SKM-1 (cell line): ENCODE data around the gene TPO.
"Not testable (repeated sequence)": the region's sequence is repeated elsewhere in the genome, so short reads cannot be mapped to it uniquely, and the experiment has no call there.

Experiments used
- DNase-seq: peaks from one replicate; lab custom pipeline; 2025; ENCODE audit not compliant: unreplicated experiment; lab: John Stamatoyannopoulos, UW

TPO gene

DNA sequence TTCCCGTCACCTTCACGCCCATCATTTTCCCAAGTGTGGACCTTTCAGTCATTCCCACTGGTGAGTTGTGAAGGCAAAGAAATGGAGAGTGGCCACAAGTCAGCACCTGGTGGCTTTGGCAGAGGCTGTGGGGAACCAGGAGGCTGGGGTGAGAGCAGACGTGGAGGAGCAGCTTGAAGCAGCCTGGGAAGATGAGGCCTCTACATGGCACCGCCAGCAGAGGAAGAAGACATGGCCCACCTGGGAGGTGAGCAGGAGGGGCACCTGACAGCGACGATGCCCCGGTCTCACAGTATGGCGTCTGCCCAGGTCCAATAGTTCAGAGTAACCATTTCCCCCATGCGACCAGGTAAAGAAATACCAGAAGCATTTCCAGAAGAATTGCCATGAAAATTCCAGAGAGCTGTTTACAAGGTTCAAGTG, 69.0 kb downstream of the TPO start:
- no peak for DNase-seq

DNA sequence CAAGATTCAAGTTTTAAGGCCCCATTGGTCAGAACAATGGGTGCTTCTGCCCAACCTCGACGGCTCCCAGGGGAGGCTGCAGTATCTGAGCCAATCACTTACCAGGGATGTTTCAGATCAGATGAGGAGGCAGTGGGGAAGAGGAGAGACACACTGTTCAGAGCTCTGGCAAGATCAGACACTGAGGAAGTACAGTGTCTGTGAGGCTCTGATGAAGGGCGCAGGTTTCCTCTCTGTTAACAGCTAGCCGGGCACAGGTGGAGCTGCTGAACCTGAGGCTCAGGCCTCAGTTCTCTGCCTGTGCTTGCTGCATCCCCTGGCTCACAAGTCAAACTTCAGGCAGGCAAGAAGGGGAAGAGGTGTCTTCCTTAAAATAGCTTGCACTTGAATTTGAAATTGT, 69.7 kb downstream of the TPO start:
- no peak for DNase-seq

DNA sequence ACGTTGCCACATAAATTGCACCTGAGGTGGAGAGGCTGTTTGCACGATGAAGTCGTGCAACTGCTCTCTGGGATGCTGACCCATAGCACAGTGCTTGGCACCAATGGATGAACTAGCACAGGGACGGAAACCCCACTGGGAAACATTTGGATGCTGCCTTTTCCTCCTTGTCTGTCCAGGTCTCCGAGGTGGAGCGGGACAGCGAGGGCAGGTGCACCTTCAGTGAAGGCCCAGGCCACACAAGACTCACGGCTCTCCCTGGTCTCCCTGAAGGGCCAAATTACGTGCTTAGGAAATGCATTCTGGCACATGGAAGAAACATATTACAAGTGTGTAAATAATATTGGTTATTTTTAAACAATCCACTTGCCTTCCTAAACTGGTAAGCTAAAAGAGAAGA, 70.3 kb downstream of the TPO start:
- DNase-seq: no peak

DNA sequence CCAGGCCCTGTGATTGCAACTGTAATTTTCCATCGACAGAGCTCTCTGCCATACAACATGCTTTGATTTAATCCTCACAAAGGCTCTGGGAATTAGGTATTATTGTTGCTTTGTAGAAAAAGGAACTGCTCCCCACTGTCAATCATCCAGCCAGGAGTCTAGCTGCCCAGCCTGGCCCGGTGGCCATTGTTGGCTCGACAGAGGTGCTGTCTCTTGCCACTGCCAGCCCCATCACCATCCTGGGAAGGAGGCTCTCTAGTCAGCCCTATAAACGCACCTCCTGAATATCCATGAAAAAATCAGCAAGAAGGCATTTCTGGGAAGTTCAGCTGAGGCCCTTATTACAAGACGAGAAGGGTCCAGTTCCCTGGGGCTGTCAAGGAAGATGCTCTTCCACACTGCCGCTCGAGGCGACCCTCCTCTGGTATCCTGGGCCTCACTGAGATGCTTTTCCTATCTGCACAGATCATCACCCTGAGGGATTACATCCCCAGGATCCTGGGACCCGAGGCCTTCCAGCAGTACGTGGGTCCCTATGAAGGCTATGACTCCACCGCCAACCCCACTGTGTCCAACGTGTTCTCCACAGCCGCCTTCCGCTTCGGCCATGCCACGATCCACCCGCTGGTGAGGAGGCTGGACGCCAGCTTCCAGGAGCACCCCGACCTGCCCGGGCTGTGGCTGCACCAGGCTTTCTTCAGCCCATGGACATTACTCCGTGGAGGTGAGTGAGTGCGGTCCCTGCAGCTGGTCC, 71.0 kb downstream of the TPO start:
- DNase-seq: no peak

DNA sequence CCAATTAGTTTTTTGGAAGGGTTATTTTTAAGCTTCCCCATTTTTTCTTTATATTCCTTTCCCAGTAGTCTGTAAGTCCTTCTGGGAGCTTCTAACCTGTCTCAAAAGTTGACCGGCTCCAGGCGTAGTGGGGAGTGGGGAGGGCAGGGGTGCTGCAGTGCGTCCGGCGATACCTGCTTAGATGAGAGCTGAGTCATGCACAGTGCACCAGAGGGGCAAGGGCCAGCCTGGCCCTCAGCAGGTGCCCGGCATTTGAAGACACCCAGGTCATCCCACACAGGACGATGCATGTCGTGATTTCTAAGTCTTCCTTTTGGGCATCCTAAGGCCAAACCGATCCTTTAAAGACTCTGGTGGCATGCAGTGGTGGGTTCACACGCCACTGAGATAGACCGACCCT, 73.4 kb downstream of the TPO start:
- DNase-seq: no peak

DNA sequence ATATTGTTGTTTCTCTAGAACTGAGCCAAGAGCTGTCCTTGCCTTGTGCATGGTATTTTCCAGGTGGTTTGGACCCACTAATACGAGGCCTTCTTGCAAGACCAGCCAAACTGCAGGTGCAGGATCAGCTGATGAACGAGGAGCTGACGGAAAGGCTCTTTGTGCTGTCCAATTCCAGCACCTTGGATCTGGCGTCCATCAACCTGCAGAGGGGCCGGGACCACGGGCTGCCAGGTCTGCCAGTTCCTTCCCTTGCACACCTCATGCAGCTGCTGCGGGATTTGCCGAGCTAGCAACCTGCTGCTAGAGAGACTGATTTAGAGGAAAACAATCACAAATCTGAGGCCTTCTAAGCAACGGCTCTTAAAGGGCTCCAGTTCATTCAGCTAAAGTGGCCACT, 74.5 kb downstream of the TPO start:
- no peak for DNase-seq

DNA sequence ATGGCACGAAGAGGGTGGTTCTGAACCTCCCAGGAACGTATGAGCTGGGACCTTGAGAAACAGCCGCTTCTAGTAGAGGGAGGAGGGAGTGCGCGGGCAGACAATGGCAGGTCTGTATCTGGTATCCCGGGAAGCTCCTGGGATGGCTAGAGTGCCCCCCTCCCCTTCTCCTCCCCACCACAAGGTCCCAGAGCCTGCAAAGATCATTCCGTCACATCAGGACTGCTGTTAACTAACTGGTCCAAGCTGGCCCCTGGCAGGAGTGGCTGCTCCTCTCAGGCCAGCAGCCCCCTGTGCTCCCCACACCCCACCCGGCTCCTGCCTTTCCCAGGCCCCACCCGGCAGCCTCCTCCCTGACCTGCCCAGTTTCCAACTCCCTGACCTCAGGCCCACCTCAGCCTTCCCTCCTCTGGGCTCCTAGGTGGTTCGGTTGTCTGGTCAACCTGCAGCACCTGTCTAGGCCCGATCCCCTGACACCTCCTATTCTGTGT, 75.0 kb downstream of the TPO start:
- no peak for DNase-seq

DNA sequence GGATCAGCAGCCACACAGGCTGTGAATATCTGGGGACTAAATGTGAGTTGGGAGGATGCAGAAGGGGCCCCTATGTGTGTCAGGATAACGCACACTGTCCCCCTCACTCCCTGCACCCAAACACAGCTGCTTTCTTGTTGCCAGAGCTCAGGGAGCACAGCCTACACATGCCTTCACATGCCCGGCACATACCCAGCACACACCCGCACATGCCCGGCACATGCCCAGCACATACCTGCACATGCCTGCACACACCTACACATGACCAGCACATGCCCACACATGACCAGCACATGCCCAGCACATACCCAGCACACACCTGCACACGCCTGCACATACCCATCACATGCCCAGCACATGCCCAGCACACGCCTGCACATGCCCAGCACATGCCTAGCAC, 75.6 kb downstream of the TPO start:
- no peak for DNase-seq

DNA sequence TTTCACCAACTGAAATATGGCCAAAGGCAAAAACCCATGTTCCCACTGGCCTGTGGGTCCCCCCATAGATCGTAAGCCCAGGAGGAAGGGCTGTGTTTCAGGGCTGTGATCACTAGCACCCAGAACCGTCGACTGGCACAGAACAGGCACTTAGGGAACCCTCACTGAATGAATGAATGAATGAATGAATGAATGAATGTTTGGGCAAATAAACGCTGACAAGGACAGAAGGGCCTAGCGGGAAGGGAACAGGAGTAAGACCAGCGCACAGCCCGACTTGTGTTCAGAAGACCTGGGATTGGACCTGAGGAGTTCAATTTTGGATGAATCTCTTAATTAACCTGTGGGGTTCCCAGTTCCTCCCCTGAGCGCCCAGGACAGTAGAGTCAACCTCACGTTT, 76.2 kb downstream of the TPO start:
- no peak for DNase-seq

DNA sequence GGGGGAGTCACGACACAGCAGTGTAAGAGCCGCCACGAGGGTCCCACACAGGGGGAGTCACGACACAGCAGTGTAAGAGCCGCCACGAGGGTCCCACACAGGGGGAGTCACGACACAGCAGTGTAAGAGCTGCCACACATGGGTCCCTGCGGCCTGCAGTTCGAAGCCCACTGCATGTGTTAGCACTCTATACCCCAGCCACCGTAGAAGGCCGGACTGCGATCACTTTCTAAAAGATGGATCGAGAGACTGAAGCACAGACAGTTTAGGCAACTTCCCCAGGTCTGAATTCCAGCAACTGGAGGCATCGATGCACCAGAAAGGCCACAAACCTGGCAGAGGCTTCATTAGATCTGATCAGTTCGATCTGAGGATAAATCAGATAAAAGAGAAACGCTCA, 77.1 kb downstream of the TPO start:
- DNase-seq: not testable (repeated sequence)

DNA sequence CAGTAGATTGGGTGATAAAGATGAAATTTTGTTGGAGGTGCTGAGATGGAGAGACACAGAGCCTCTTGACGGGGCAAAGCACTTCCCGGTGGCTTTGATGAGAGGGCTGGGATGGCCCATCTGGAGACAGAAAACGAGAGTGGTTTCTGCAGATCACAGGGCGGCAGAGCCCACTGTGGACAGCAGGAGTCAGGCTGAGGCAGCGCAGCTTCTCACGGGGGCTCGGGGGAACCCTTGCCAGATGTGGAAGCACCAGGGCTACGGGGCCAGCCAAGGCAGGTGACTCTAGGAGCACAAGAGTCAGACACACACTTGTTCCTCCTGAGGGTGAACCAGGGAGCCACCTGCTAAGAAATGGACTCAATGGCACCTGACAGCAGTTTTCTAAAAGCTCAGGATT, 78.5 kb downstream of the TPO start:
- no peak for DNase-seq

DNA sequence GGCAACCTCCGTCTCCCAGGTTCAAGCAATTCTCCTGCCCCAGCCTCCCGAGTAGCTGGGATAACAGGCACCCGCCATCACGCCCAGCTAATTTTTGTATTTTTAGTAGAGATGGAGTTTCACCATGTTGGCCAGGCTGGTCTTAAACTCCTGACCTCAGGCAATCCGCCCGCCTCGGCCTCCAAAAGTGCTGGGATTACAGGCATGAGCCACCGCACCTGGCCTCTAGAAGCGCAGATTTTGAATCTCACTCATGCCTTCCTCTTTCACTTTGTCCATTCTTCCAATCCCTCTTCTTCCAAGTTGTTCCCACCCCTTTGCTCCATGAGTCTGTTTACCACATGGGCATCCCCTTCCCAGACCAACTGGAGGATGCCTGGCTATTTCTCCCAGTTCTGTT, 79.0 kb downstream of the TPO start:
- DNase-seq: not testable (repeated sequence)

DNA sequence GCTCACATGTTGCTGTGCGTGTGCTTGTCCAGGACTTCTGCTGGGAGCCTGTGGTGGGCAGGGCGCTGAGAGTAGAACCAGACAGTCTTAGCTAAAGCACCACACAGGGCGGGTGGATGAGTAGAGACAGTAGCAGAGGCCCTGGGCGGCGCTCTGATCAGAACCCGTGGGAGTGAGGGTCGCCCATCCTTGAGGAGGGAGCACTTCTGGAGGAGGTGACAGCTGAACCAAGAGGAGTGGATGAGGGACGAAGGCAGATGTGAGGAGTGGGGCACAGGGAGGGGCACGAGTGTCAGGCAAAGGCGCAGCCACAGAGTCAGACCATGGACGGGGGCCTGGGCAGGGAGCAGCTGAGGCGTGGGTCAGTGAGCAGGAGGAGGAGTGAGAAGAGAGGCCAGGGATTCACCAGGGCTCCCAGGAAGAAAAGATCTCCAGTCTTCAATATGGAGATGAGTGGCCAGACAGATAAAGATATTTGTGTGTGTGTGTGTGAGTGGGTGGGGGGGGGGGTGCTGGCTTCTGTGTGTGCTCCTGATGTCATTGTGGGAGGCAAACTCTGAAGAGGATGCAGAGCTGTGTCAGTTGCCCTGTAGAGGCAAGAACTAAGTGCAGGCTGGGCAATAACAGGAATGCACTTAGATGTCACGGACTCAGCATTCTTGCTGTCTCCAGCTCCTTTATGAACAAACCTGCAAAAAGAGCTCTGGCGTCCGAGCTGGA, 79.6 kb downstream of the TPO start:
- DNase-seq: no peak

DNA sequence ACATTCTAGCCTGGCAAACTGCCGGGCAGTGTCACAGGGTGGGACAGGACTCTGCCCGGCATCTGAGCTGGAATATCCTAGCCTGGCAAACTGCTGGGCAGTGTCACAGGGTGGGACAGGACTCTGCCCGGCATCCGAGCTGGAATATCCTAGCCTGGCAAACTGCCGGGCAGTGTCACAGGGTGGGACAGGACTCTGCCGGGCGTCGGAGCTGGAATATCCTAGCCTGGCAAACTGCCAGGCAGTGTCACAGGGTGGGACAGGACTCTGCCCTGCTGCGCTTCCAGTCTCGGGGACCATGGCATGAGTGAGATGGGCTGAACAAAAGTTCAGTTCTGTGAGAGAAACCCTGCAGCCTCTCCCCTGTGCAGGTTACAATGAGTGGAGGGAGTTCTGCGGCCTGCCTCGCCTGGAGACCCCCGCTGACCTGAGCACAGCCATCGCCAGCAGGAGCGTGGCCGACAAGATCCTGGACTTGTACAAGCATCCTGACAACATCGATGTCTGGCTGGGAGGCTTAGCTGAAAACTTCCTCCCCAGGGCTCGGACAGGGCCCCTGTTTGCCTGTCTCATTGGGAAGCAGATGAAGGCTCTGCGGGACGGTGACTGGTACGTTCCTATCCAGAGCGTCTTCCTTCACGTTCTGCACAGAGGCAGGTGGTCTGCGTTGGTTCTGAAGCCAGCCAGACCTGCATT, 80.3 kb downstream of the TPO start:
- DNase-seq: no peak

DNA sequence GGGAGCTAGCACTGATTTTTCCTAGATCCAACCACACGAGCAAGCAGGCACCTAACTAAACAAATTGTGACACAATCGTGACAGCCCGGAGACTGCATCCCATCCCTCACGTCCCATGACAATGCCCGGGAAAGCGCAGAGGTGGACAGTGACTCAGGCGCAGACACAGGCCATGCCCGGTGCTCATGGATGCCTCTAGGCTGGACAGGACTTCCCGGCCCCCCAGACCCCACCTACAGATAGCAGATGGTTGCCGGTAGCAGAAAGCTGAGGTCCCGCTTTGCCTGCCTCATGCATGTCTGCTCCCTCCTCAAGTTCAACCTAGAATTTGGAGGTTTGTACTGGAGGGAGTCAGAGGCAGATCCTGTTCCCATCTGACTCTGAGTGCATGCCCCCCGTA, 81.0 kb downstream of the TPO start:
- DNase-seq: no peak

DNA sequence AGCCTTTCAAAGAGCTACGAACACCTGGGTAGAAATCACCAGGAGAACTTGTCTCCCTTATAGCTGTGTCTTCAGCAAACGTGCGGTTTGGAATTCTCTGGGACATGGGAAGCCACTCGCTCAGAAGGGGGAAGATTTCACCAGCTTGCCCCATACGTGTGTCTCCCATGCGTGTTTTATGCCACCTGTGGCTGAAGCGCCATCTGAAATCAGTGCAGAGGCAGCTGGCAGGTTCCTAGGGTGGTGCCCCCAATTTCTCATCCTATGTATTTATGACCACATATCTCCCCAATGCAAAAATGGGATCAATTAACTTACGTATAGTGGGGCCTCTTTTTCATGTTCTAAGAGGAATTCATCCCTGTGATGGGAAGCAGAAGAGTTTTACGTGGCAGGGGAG, 81.6 kb downstream of the TPO start:
- no peak for DNase-seq

DNA sequence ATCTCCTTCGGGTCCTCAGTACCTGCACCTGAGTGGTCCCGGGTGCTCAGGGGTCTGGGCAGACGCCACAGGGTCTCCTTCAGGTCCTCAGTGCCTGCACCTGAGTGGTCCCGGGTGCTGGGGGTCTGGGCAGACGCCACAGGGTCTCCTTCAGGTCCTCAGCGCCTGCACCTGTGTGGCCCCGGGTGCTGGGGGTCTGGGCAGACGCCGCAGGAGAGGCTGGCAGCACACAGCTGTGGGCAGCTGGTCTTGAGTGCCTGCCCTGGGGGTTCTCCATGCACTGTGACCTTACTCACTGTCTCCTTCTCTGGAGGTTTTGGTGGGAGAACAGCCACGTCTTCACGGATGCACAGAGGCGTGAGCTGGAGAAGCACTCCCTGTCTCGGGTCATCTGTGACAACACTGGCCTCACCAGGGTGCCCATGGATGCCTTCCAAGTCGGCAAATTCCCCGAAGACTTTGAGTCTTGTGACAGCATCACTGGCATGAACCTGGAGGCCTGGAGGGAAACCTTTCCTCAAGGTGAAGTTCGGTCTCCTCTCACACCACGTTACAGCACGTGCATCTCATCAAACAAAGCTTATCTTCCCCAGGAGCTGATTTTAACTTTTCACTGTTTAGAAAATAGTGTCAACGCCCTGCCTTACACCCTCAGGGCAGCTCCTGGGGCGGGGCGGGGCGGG, 82.6 kb downstream of the TPO start:
- no peak for DNase-seq

DNA sequence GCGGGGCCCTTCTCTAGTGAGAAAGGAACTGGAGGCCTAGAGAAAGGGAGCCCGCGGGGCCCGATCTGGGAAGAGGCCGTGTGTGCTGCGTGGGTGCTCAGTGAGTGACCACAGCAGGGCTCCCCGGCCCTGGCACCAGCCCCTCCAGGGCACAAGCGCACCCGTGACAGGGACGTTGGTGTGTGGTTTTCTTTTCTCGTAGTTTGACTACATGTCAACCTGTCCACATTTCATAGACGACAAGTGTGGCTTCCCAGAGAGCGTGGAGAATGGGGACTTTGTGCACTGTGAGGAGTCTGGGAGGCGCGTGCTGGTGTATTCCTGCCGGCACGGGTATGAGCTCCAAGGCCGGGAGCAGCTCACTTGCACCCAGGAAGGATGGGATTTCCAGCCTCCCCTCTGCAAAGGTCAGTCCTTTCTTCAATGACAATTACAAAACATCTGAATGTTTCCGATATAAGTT, 83.1 kb downstream of the TPO start:
- DNase-seq: no peak

DNA sequence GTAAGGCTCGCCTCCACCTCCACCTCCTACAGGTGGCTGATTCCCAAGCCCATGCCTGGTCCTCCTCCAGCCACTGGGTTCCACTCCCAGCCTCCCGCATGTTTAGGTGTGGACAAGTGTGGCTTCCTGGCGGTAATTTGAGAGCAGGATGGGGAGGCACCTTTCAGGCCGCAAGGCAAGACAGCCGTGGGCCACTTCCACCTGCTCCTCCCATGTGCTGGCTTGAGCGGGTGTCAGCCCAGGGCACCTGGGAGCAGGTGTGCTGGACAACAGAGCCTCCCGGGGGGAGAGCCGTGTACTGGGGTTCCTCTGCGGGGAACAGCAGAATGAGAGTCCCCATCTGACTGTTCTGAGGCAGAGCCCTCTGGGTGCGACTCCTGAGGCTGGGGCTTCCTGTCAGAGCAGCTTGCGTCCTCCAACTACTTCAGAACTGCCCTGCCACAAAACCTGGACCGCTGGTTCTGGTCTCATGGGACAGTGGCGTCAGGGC, 83.9 kb downstream of the TPO start:
- DNase-seq: no peak

DNA sequence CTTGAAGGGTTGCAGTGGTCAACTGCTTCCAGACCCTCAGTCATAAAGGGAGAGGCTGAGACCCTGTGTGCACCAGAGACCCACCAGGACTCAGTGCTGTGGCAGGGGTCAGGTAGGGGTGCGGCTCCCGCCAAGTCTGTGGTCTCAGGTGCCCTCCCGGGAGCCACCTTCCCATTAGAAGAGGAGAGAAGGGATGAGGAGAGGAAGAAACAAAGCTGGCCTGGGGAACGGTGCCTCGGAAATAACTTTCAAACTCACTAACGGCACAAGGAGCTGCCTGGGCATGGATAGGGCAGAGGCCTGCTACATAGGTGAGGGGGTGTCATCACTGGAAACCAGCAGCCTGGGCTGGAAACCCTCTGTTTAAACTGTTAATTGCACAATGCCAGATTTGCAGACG, 84.9 kb downstream of the TPO start:
- no peak for DNase-seq
